ENCODE results near the gene MRPL53. TPM values are rescaled to one million over a fixed set of nuclear protein-coding genes. Genes with fewer than 3 reads are reported as not detected.

The MRPL53 gene
- total RNA-seq, 1 donor from 2014 or later, result 25.1 TPM

DNA sequence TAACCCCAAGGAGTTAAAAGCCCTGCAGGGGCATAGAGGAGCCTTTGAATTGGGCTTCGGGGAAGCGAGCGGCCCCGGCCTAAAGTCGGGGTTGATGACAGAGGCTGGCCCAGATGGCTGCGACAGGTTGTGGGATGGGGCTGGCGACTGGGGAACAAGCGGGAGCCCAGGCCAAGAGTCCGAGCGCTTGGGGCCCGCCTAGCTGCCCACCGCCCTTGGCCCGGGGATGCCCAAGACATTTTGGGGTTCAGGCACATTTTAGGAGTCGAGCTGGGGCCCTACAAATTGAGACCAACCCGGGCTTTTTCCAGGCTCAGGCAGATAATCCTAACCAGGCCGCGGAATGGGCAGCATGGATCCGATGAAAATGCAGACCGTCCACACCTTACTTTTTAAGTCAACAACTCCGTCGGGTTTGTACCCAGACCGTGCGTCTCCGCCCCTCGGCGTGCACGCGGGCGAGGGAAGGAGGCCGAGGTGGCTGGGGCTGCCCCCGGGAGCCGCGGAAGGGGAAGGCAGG lies 31.2 kb downstream of the MRPL53 start:
- Histone ChIP-seq H3K27ac (ENCODE audit: low read depth, low read length) (peak overlapping the region; percentile 76), H3K27me3 (ENCODE audit: control insufficient read depth in 3 of 3, insufficient read depth in 3 of 3, low read length in 3 of 3) (peaks cover 0 to 37% (median 30%) of the 10 kb centered on the region in 3 donors), H3K36me3 (ENCODE audit: control insufficient read depth in 3 of 3, insufficient read depth in 3 of 3, low read length in 3 of 3) (no peaks in the 10 kb centered on the region), H3K9me3 (ENCODE audit: control insufficient read depth in 3 of 3, low read length in 3 of 3) (no peaks in the 10 kb centered on the region), H3K9ac (ENCODE audit: low read depth in 1 of 3, low read length in 3 of 3) (peak overlapping the region in 2 of 3 donors; percentile 81 to 85), H3K4me3 (ENCODE audit: low read length in 3 of 3) (peak overlapping the region; percentile 78 to 85 (median 80)), H3K4me1 (ENCODE audit: control insufficient read depth in 3 of 3, insufficient read depth in 3 of 3, low read length in 3 of 3) (peaks cover 21 to 33% (median 32%) of the 10 kb centered on the region in 3 donors)

- Histone ChIP-seq H3K4me3 (ENCODE audit: low read length in 3 of 3) (peak overlapping the region; percentile 78 to 85 (median 80)), H3K27ac (ENCODE audit: low read depth, low read length) (peak overlapping the region; percentile 76), H3K27me3 (ENCODE audit: control insufficient read depth in 3 of 3, insufficient read depth in 3 of 3, low read length in 3 of 3) (peaks cover 0 to 37% (median 30%) of the 10 kb centered on the region in 3 donors), H3K9me3 (ENCODE audit: control insufficient read depth in 3 of 3, low read length in 3 of 3) (no peaks in the 10 kb centered on the region), H3K36me3 (ENCODE audit: control insufficient read depth in 3 of 3, insufficient read depth in 3 of 3, low read length in 3 of 3) (no peaks in the 10 kb centered on the region), H3K4me1 (ENCODE audit: control insufficient read depth in 3 of 3, insufficient read depth in 3 of 3, low read length in 3 of 3) (peaks cover 21 to 33% (median 32%) of the 10 kb centered on the region in 3 donors), H3K9ac (ENCODE audit: low read depth in 1 of 3, low read length in 3 of 3) (peak overlapping the region; percentile 72 to 85 (median 81))
Observed at GRCh38 chr2:74440378-74441169, 31.9 kb downstream of the MRPL53 start.

DNA sequence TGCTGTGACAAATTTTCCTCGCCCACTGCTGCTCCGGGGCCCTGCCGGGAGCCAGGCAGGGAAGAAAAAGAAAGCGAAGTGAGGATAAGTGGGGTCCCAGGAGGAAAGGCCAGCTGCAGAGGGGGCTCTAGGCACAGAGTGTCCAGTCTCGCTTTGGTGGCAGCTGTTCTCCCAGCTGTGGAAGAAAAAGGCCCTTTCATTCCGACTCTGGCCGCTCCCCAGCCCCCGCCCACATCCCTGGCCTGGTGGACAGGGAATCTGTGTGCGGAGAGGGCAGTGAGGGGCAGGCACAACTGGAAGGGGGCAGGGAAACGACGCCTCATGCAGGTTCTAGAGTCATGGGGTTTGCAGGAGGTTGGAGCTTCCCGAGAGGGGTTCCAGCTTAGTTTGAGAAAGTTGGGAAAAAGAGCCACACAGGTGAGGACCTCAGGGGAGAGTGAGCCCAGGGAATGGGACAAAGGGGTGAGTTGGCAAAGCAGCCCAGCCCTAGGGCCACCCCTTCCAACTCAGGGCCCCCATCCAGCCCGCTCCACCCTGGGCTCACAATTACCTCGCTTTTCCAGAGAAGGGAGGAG lies 32.6 kb downstream of the MRPL53 start:
- Histone ChIP-seq H3K4me1 (ENCODE audit: control insufficient read depth in 3 of 3, insufficient read depth in 3 of 3, low read length in 3 of 3) (peaks cover 21 to 33% (median 32%) of the 10 kb centered on the region in 3 donors), H3K9me3 (ENCODE audit: control insufficient read depth in 3 of 3, low read length in 3 of 3) (no peaks in the 10 kb centered on the region), H3K4me3 (ENCODE audit: low read length in 3 of 3) (peak overlapping the region; percentile 78 to 85 (median 80)), H3K9ac (ENCODE audit: low read depth in 1 of 3, low read length in 3 of 3) (peak overlapping the region; percentile 72 to 85 (median 81)), H3K36me3 (ENCODE audit: control insufficient read depth in 3 of 3, insufficient read depth in 3 of 3, low read length in 3 of 3) (no peaks in the 10 kb centered on the region), H3K27ac (ENCODE audit: low read depth, low read length) (peak overlapping the region; percentile 76), H3K27me3 (ENCODE audit: control insufficient read depth in 3 of 3, insufficient read depth in 3 of 3, low read length in 3 of 3) (peaks cover 0 to 37% (median 30%) of the 10 kb centered on the region in 3 donors)

GRCh38 chr2:74439373-74439772 lies 33.1 kb downstream of the MRPL53 start:
- Histone ChIP-seq H3K36me3 (ENCODE audit: control insufficient read depth in 3 of 3, insufficient read depth in 3 of 3, low read length in 3 of 3) (no peaks in the 10 kb centered on the region), H3K4me1 (ENCODE audit: control insufficient read depth in 3 of 3, insufficient read depth in 3 of 3, low read length in 3 of 3) (peaks cover 21 to 33% (median 32%) of the 10 kb centered on the region in 3 donors), H3K9ac (ENCODE audit: low read depth in 1 of 3, low read length in 3 of 3) (peak overlapping the region; percentile 72 to 85 (median 81)), H3K4me3 (ENCODE audit: low read length in 3 of 3) (peak overlapping the region; percentile 78 to 85 (median 80)), H3K9me3 (ENCODE audit: control insufficient read depth in 3 of 3, low read length in 3 of 3) (no peaks in the 10 kb centered on the region), H3K27ac (ENCODE audit: low read depth, low read length) (peak overlapping the region; percentile 76), H3K27me3 (ENCODE audit: control insufficient read depth in 3 of 3, insufficient read depth in 3 of 3, low read length in 3 of 3) (peaks cover 0 to 37% (median 30%) of the 10 kb centered on the region in 3 donors)

- Histone ChIP-seq H3K9ac (ENCODE audit: low read depth in 1 of 3, low read length in 3 of 3) (no peak overlapping the region), H3K27me3 (ENCODE audit: control insufficient read depth in 3 of 3, insufficient read depth in 3 of 3, low read length in 3 of 3) (peaks cover 0 to 37% (median 30%) of the 10 kb centered on the region in 3 donors), H3K4me1 (ENCODE audit: control insufficient read depth in 3 of 3, insufficient read depth in 3 of 3, low read length in 3 of 3) (peaks cover 21 to 33% (median 32%) of the 10 kb centered on the region in 3 donors), H3K4me3 (ENCODE audit: low read length in 3 of 3) (no peak overlapping the region), H3K9me3 (ENCODE audit: control insufficient read depth in 3 of 3, low read length in 3 of 3) (no peaks in the 10 kb centered on the region), H3K36me3 (ENCODE audit: control insufficient read depth in 3 of 3, insufficient read depth in 3 of 3, low read length in 3 of 3) (no peaks in the 10 kb centered on the region), H3K27ac (ENCODE audit: low read depth, low read length) (no peak overlapping the region)
Observed at GRCh38 chr2:74438248-74438647, 34.2 kb downstream of the MRPL53 start.

DNA sequence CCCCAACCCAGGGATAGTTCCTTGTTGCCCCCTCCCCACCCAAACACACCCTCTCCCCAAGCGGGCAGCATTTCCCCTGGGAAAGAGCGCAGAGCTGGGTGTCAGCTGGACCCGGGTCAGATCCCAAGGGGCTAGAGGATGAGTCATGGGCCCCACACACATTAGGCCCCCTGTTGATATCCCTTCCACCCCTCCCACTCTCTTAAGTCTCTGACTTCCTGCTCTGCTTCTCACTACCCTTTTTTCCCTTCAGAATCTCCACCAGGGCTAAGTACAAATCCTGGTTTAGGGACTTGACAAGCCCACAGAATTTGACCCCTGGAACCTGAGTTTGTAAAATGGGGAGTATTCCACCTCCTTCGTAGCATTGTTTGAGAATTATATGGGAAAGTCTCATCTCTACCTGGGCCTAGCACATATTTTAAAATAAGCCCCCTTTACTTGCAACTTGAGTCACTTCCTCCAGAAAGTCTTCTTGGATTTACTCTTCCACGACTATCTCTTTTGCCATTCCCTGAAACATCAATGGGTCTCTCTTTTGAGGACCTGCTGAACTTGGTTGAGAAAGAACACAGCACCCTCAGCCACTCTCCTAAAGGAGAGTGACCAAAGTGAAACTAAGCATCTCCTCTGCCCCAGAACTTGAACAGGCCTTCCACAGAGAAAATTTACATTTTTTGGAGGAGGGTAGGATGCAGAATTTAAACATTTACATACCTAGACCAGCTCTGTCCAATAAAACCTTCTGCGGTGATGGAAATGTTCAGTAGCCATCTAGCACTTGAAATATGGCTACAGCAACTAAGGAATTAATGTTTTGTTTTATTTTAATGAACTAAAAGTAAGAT lies 35.4 kb downstream of the MRPL53 start:
- peaks cover 21 to 32% (median 31%) of the 10 kb centered on the region in 3 donors for H3K4me1 ChIP-seq (ENCODE audit: control insufficient read depth in 3 of 3, insufficient read depth in 3 of 3, low read length in 3 of 3)

GRCh38 chr2:74436111-74436805 lies 36.2 kb downstream of the MRPL53 start:
- no peak overlapping the region for H3K4me3 ChIP-seq (ENCODE audit: low read length in 3 of 3)
- no peak overlapping the region for H3K27ac ChIP-seq (ENCODE audit: low read depth, low read length)

More for the DNA sequence above, 35.4 kb downstream of the MRPL53 start:
- no peak overlapping the region for H3K9ac ChIP-seq (ENCODE audit: low read depth in 1 of 3, low read length in 3 of 3)
- H3K36me3 ChIP-seq (ENCODE audit: control insufficient read depth in 3 of 3, insufficient read depth in 3 of 3, low read length in 3 of 3), result peaks cover 3 to 6% (median 4%) of the 10 kb centered on the region in 3 donors
- no peak overlapping the region for H3K27ac ChIP-seq (ENCODE audit: low read depth, low read length)
- no peaks in the 10 kb centered on the region for H3K9me3 ChIP-seq (ENCODE audit: control insufficient read depth in 3 of 3, low read length in 3 of 3)
- peaks cover 0 to 31% (median 21%) of the 10 kb centered on the region in 3 donors for H3K27me3 ChIP-seq (ENCODE audit: control insufficient read depth in 3 of 3, insufficient read depth in 3 of 3, low read length in 3 of 3)
- no peak overlapping the region for H3K4me3 ChIP-seq (ENCODE audit: low read length in 3 of 3)

DNA sequence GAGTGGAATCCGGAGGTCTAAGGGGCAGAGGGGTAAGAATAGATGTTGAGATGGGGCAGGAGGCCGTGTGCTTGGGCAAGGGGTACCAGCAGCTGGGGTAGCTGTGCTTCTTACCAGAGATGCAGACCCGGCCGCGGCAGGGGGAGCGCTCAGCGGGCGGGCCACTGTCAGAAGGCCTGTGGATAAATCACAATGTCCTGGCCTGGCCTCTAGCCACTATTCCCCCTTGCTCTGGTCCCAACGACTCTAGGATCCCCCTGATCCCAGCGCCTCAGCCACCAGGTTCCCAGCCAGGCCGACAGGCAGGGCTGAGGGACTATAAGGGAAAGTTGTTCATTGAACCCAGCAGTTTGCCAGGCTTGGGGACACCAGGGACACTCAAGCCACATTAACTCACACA lies 42.0 kb downstream of the MRPL53 start:
- Histone ChIP-seq H3K4me3 (ENCODE audit: low read length in 3 of 3) (no peak overlapping the region), H3K9ac (ENCODE audit: low read depth in 1 of 3, low read length in 3 of 3) (no peak overlapping the region), H3K27me3 (ENCODE audit: control insufficient read depth in 3 of 3, insufficient read depth in 3 of 3, low read length in 3 of 3) (no peaks in the 10 kb centered on the region), H3K27ac (ENCODE audit: low read depth, low read length) (no peak overlapping the region), H3K4me1 (ENCODE audit: control insufficient read depth in 3 of 3, insufficient read depth in 3 of 3, low read length in 3 of 3) (no peaks in the 10 kb centered on the region), H3K9me3 (ENCODE audit: control insufficient read depth in 3 of 3, low read length in 3 of 3) (no peaks in the 10 kb centered on the region), H3K36me3 (ENCODE audit: control insufficient read depth in 3 of 3, insufficient read depth in 3 of 3, low read length in 3 of 3) (peaks cover 25 to 49% (median 37%) of the 10 kb centered on the region in 3 donors)

More at GRCh38 chr2:74436111-74436805, 36.2 kb downstream of the MRPL53 start:
- Histone ChIP-seq H3K9ac (ENCODE audit: low read depth in 1 of 3, low read length in 3 of 3) (peak overlapping the region in 1 of 3 donors; percentile 17), H3K27me3 (ENCODE audit: control insufficient read depth in 3 of 3, insufficient read depth in 3 of 3, low read length in 3 of 3) (peaks cover 0 to 22% (median 13%) of the 10 kb centered on the region in 3 donors), H3K4me1 (ENCODE audit: control insufficient read depth in 3 of 3, insufficient read depth in 3 of 3, low read length in 3 of 3) (peaks cover 21 to 28% (median 25%) of the 10 kb centered on the region in 3 donors), H3K36me3 (ENCODE audit: control insufficient read depth in 3 of 3, insufficient read depth in 3 of 3, low read length in 3 of 3) (peaks cover 6 to 12% (median 9%) of the 10 kb centered on the region in 3 donors), H3K9me3 (ENCODE audit: control insufficient read depth in 3 of 3, low read length in 3 of 3) (no peaks in the 10 kb centered on the region)

Data from skeletal muscle tissue (tissue), 4 donors.